GM12892 (cell line): ENCODE measurements around the gene CDH4.

Experiments used
- DNase-seq: peaks from one replicate; pipeline ENCODE4 v3.0.0; 2011; ENCODE audit not compliant: insufficient read length
- FAIRE-seq: peaks from 2 replicates; lab custom pipeline; 2011; peaks lifted over from hg19 to GRCh38; lab: Jason Lieb, UNC
- POLR2A ChIP-seq: IDR thresholded peaks from 2 replicates; pipeline ENCODE4 v1.6.1; 2011; ENCODE audit warnings: low read depth, low read length, control low read depth
- POLR2AphosphoS5 ChIP-seq: IDR thresholded peaks from 2 replicates; pipeline ENCODE4 v1.6.1; 2011; ENCODE audit warnings: low read depth, low read length, control low read depth
- TAF1 ChIP-seq: IDR thresholded peaks from 2 replicates; pipeline ENCODE4 v1.6.1; 2011; ENCODE audit warnings: low read depth, mild to moderate bottlenecking, control low read depth, low read length, borderline replicate concordance

Gene CDH4

DNA sequence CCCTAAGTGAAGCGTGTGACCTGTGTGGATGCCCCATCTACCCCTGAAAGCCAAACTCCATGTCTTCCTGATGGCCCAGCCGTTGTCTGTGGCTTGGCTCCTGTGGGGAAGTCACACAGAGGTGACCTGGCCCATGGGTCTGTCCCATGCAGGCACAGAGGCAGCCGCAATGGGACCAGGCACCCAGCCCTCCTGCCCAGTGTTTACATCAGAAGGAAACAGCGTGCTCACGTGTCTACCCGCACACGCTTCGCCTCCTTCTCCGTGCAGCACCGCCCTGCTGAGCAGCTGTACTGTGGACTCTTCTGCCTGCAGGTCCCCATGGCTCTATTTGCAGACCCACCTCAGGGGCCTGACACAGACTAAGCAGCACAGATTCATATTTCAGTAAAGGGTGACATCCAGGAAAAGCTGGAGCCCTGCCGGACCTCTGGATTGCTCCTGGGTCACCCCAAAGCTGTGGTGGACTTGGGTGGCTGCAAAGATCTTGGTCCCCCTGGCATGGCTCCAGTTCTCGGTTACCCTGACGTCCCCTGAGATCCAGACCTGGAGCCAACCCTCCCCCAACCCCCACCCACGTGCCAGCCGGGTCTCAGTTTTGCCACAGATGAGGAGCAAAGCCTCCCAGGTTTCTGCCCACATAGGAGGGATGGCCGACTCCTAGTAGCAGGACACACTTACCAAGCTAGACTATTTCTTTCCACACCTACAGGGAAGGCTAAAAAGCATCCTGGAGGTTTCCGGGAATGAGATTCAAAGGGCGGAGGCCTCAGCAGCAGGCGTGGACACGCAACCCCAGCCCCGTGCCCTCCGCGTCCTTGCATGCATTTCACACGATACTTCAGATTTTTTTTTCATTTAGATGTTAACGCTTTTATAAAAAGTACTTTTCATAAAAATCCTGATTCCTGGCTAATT is 120.3 kb downstream of the CDH4 start:
- no peak for TF ChIP-seq TAF1
- no peak for TF ChIP-seq POLR2AphosphoS5
- no peak for TF ChIP-seq POLR2A
- DNase-seq (no peak), FAIRE-seq (no peak)

DNA sequence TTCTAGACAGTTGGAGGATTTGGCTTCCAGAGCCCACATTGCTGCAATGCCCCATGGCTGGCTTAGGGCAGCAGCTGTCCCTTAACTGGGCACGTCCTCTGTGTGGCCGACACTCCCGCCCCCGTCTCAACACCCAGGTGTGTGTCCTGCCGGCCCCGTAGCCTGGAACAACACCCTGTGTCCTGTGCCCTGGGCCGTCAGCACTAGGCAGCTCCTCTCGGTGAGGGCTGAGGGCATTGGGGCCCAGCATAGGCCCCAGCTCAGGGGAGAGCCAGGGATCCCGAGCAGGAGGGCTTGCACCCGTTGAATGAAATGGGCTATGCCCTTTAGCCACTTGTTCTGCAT is 121.0 kb downstream of the CDH4 start:
- FAIRE-seq (no peak), DNase-seq (no peak)
- no peak for TF ChIP-seq TAF1
- TF ChIP-seq POLR2AphosphoS5: no peak
- no peak for TF ChIP-seq POLR2A

DNA sequence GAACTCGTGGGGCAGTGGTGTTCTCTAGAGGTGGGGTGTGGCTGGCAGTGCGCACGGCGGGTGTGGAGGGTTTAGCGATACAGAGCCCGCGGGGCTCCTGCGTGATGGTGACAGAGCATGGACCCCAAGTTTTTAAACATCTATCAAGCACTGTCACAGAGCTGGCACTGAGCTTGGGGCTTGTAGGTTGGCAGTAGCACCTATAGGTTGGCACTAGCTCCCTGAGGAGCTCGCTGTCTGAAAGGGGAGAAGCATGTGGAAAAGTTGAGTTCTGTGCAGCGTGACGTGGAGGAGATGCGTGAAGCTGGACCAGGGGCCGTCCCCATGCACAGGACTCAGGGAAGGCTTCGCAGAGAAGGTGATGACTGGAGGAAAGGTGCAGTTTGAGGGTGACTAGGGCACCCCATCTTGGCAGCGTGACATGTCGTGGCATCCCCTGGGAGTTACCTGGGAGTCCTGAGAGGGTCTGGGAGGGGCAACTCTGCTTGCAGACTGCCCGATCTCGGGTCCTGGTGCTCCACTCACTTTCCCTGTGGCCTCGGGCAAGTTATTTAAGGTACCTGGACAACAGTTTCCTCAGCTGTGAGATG is 122.0 kb downstream of the CDH4 start:
- FAIRE-seq (no peak), DNase-seq (no peak)
- TF ChIP-seq TAF1 (no peak), POLR2AphosphoS5 (no peak), POLR2A (no peak)

DNA sequence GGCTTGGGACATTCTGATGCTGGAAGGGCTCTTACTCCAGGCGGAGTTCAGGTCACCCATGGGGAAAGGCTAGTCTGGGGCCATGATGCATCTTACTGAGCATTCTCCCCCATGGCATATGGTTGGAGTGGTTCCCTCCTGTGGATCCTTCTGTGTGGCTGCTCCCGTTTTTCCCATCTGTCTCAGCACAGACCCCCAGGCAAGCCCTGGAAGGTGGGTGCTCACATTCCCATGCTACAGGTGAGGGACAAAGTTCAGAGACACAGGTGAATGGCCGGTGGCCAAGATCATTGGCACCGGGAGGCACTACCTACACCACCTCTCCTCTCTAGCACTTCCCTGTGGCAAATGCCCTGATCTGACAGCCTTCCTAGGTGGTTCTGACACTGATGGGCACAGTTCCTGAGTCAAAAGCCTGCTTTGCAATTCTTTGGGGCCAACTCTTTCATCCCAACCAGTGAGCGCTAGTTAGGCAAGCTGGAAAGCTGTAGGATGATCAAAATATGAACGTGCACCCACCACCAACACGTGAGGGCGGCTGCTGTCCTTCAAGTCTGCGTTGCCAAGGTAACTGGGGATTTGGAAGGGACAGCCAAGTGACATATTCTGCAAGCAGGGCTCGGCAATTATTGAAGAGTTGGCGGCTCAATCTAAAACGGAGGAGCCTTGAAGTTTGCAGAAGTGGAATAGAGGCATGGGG is 124.6 kb downstream of the CDH4 start:
- DNase-seq (no peak), FAIRE-seq (no peak)
- TF ChIP-seq POLR2A (no peak), POLR2AphosphoS5 (no peak), TAF1 (no peak)

- TF ChIP-seq POLR2A (no peak), TAF1 (no peak), POLR2AphosphoS5 (no peak)
Measured at GRCh38 chr20:61378694-61379355, 126.8 kb downstream of the CDH4 start.

DNA sequence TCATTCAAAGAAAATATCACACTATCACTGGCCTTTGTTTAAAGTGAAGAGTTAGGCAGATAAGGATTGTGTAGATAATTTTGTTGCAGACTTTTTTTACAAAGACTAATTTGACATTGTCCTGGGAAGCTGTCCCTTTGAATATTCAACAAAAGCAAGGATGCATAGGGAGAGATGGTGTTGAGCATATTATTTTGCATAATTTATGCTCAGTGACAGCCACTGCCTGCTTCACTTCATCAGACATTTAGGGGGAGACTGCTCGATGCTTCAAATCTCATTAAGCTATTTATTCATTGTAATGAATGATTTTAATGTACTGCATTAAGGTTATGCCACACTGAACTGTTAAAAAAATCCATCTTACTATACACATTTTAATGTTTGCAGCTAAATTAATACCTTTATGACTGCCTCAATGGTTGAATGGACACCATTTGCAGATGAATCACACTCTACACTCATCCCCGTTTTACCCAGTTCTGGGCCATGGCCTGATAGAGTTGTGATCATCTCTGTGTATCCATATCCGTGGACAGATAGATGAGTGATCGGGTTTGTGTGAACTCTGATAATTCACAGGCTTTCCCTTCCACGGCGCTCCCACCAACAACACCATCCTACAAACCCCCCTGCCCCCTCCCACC is 128.0 kb downstream of the CDH4 start:
- TF ChIP-seq POLR2A (no peak), TAF1 (no peak), POLR2AphosphoS5 (no peak)
- FAIRE-seq (no peak), DNase-seq (no peak)

More at GRCh38 chr20:61378694-61379355, 126.8 kb downstream of the CDH4 start:
- FAIRE-seq (no peak), DNase-seq (no peak)

DNA sequence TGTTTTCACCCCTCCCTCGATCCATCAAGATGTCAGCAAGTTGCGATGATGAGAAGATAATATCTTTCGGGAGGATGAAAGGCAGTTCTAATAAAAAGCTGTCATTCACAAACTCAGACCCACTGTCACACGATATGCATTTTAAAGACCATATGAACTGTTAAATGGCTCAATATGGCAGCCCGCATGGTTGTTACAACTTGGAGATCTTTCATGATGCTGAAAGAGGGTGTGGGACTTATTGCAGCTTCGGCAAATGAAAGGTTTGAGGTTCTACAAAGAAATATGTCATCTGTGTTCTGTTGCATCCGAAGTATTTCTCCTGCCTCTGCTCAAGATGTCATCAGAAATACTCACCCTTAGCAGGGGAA is 128.5 kb downstream of the CDH4 start:
- FAIRE-seq (no peak), DNase-seq (no peak)
- TF ChIP-seq POLR2A (no peak), TAF1 (no peak), POLR2AphosphoS5 (no peak)

DNA sequence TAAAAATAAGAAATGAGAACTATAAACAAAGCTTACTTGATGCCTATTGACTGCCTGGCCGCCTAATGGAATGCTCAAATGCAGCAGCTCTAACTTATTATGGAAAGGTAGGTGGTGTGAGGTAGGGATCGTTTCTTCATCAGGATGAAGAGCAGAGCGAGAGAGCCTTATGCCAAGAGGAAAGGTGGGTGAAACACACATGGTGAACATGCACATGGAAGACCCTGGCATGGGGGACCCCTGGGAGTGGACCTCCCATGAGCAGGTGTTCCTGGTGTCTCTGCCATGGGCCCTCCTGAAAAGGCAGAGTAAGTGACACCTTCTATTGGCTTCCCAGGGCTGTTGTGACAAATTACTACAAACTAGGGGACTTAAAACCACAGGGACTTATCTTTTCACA is 130.1 kb downstream of the CDH4 start:
- FAIRE-seq (no peak), DNase-seq (no peak)
- TF ChIP-seq POLR2A (no peak), TAF1 (no peak), POLR2AphosphoS5 (no peak)

GRCh38 chr20:61385296-61385695 is 133.2 kb downstream of the CDH4 start:
- no peak for DNase-seq
- FAIRE-seq: no peak
- TF ChIP-seq POLR2AphosphoS5 (no peak), POLR2A (no peak), TAF1 (no peak)

DNA sequence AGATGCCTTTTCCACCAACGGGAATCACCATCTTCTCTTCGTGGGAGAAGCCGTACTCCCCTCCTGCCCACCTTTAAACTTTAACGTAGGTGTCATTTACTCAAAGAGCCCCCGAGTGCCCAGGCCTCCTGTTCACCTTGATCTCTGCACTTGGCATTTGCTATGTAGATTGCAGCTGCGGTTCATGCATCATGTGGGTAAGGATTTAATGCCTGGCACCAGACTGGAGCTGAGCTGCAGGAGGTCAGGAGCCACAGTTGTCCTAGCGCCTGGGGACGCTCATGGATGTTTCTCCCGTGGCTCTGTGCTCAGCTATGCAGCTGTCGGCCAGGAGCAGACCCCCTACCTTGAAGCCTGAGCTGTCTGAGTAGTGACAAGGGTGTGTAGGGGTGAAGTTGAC is 133.7 kb downstream of the CDH4 start:
- TF ChIP-seq TAF1 (no peak), POLR2A (no peak), POLR2AphosphoS5 (no peak)
- no peak for DNase-seq
- no peak for FAIRE-seq

- no peak for TF ChIP-seq POLR2AphosphoS5
- DNase-seq: no peak
Measured at GRCh38 chr20:61387204-61387953, 135.3 kb downstream of the CDH4 start.

GRCh38 chr20:61387954-61388348 is 135.9 kb downstream of the CDH4 start:
- DNase-seq: no peak
- no peak for FAIRE-seq
- TF ChIP-seq POLR2AphosphoS5: no peak
- no peak for TF ChIP-seq POLR2A
- no peak for TF ChIP-seq TAF1

More at GRCh38 chr20:61387204-61387953, 135.3 kb downstream of the CDH4 start:
- no peak for FAIRE-seq
